GM10266 (cell line): ENCODE measurements around the gene IRX2.

Experiments
- DNase-seq: peaks from one replicate; pipeline ENCODE4 v3.0.0; 2012; ENCODE audit errors: extremely low spot score
- CTCF ChIP-seq: IDR thresholded peaks from 2 replicates; pipeline ENCODE4 v1.5.1; 2012; ENCODE audit warnings: mild to moderate bottlenecking, low read depth; ENCODE audit not compliant: control insufficient read depth, insufficient read depth; ENCODE audit errors: missing control alignments

IRX2 gene

GRCh38 chr5:2704806-2705645 is 46.5 kb downstream of the IRX2 start:
- no peak for DNase-seq
- TF ChIP-seq CTCF = no peak

GRCh38 chr5:2704111-2704510 is 47.4 kb downstream of the IRX2 start:
- TF ChIP-seq CTCF = no peak
- no peak for DNase-seq

- DNase-seq = no peak
- no peak for TF ChIP-seq CTCF
Observed at GRCh38 chr5:2703615-2704014, 47.9 kb downstream of the IRX2 start.

- no peak for TF ChIP-seq CTCF
- DNase-seq = no peak
Observed at GRCh38 chr5:2703041-2703440, 48.4 kb downstream of the IRX2 start.

GRCh38 chr5:2702096-2702879 is 49.2 kb downstream of the IRX2 start:
- no peak for TF ChIP-seq CTCF
- no peak for DNase-seq

- no peak for TF ChIP-seq CTCF
- DNase-seq = no peak
Observed at GRCh38 chr5:2701592-2701991, 49.9 kb downstream of the IRX2 start.

GRCh38 chr5:2700876-2701275 is 50.6 kb downstream of the IRX2 start:
- DNase-seq = no peak
- TF ChIP-seq CTCF = no peak
